Activated CD4-positive, alpha-beta memory T cell treated with anti-CD3 and anti-CD28 coated beads, Interleukin-2, amount 10 ng/mL, durations not matched to agents 7 days and 5 days (primary cell): ENCODE results near the gene DNAAF1. TPM values are rescaled to one million over a fixed set of nuclear protein-coding genes. Genes with fewer than 3 reads are reported as not detected.

Experiments used
- CTCF ChIA-PET: fragments of 350-600 bp; sonication (Branson Sonifier 250); formaldehyde crosslinking; loops from one replicate; lab custom pipeline; 2021; ENCODE audit warnings: antibody characterized with exemption, inconsistent platforms; lab: Charles Lee
- POLR2A ChIA-PET: fragments of 350-600 bp; sonication (Branson Sonifier 250); formaldehyde crosslinking; loops from one replicate; lab custom pipeline; 2021; ENCODE audit warnings: antibody characterized with exemption; lab: Charles Lee
- DNase-seq: peaks from one replicate; pipeline ENCODE4 v3.0.0-alpha.2; 2020
- H3K27ac Mint-ChIP-seq: one replicate; pipeline ENCODE4 v1.8.0; 2021; ENCODE audit warnings: mild to moderate bottlenecking, mixed read lengths
- H3K27me3 Mint-ChIP-seq: one replicate; pipeline ENCODE4 v1.8.0; 2021; ENCODE audit warnings: mixed read lengths
- H3K36me3 Mint-ChIP-seq: one replicate; pipeline ENCODE4 v1.8.0; 2021; ENCODE audit warnings: low read depth, mixed read lengths
- H3K4me1 Mint-ChIP-seq: one replicate; pipeline ENCODE4 v1.8.0; 2021; ENCODE audit warnings: mixed read lengths
- H3K4me3 Mint-ChIP-seq: one replicate; pipeline ENCODE4 v1.8.0; 2021; ENCODE audit warnings: mild to moderate bottlenecking, mixed read lengths
- H3K9me3 Mint-ChIP-seq: one replicate; pipeline ENCODE4 v1.8.0; 2021; ENCODE audit warnings: mixed read lengths
- total RNA-seq, 2 experiments: library from RNA; stranded (reverse); gene quantifications; one replicate each; pipeline ENCODE4 v1.2.3, GENCODE V29; 2021

The DNAAF1 gene
- not detected for total RNA-seq

DNA sequence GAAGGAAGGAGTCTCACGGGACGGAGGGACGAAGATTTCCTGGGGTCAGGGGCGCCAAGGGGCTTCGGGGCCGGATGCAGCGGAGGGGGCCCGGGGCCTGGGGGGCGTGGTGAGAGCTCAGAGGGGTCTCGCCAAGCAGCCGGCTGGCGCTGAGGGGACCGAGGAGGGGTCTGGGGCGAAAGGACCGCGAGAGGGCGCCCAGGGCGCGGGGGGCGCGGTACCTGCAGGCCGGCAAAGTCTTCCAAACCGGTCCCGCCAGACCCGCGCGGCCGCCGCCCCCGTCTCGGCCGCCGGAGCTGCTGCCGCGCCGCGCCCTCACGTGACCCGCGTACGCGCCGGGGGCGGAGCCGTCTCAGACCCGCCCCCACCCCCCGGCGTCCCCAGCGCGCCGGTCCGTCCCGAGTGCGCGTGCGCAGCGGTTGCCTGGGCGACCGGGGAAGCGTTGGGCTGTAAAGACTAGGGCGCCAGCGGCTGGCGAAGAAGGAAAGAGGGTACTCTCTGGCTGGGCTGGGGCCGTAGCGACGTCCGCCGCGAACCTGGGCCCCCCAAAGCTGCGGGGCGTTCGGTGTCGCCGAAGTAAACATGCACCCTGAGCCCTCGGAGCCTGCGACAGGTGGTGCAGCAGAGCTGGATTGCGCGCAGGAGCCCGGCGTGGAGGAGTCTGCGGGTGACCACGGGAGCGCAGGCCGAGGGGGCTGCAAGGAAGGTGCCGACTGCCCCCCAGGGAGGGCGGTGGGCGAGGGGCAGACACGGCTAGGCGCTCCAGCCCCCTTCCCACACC is at the start of gene DNAAF1, which contains the start of gene HSDL1:
TSS of gene DNAAF1 (plus strand) at position 450 of the 781 bp plus-strand sequence. CDS start at position 583, 133 bp downstream.
TSS of gene HSDL1 (minus strand) at position 319 of the 781 bp plus-strand sequence. CDS start 13,856 bp downstream, outside the sequence.
- Mint-ChIP-seq H3K4me1 (peaks cover 10% of the 10 kb centered on the region), H3K36me3 (no peaks in the 10 kb centered on the region), H3K27ac (peak within 1 kb of the TSS; percentile 62)

DNA sequence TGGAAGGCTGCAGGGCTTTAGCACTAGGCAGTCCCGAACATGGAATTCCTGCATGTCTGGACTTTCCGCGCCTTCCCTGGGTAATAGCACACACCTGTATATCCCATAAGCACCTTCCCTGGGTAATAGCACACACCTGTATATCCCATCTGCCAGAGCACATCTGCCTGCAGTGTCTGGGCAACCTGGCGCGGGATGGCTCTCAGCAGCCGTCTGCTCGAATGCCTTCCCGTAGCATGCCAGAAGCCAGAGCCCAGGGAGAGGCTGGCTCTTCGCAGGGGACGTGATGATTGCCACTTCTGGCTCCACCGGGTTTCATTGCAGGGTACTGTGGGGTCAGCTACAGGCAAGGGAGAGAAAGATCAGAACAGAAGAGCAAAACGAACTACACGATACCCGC is 49.6 kb upstream of the DNAAF1 start:
- Mint-ChIP-seq H3K4me1 (peaks cover 10% of the 10 kb centered on the region), H3K9me3 (no peaks in the 10 kb centered on the region), H3K27me3 (no peaks in the 10 kb centered on the region), H3K36me3 (peaks cover 66% of the 10 kb centered on the region), H3K27ac (no peak overlapping the region), H3K4me3 (no peak overlapping the region)
- ChIA-PET POLR2A (interaction anchor here (1.9 kb wide), 1 partner anchor 22 kb away, joined by 4 read pairs; the partner anchor contains the start of gene MBTPS1), CTCF (no interaction called here)
- DNase-seq: no peak

More for the DNA sequence above, at the start of gene DNAAF1, which contains the start of gene HSDL1:
- peak within 1 kb of the TSS; percentile 88 for H3K4me3 Mint-ChIP-seq
- peaks cover 10% of the 10 kb centered on the region for H3K27me3 Mint-ChIP-seq
- H3K9me3 Mint-ChIP-seq: no peaks in the 10 kb centered on the region
- peak; percentile 94 for DNase-seq
- CTCF ChIA-PET: interaction anchor here (0.8 to 2.0 kb wide), 6 partner anchors 28 to 92 kb away, joined by 3 to 11 read pairs (median 4); partner anchors contain the start of genes MBTPS1 and TAF1C
- POLR2A ChIA-PET: interaction anchor here (0.6 to 5.5 kb wide), 8 partner anchors 9 to 246 kb away, joined by 3 to 38 read pairs (median 3); partner anchors contain the start of genes MBTPS1 and TAF1C

DNA sequence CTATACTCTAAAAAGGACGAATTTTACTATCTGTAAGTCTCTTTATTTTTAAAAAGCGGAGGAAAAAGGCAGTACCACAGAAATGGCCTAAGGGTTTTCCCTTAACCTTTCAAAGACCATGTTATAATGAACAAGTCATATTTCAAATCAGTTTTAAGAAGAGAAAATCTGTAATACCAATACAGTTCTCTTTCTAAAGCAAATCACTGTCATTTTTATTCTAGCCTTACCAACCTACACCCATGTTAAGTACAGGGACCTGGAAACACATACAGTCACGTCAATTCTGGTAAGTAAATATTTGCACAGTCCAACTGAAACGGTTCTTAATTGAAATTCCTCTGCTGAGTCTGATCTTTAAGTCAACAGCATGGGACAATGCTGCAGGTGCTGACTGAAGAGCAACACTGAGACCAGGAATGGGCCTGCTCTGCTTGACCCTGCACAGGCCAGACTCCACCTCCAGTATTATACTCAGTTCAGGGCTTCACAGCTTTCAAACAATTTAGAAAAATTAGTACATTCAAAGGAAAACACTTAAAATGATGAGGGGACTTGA is 48.6 kb upstream of the DNAAF1 start:
- H3K36me3 Mint-ChIP-seq: peaks cover 57% of the 10 kb centered on the region
- H3K4me3 Mint-ChIP-seq: no peak overlapping the region
- no peaks in the 10 kb centered on the region for H3K27me3 Mint-ChIP-seq
- H3K4me1 Mint-ChIP-seq: peaks cover 10% of the 10 kb centered on the region
- H3K9me3 Mint-ChIP-seq: no peaks in the 10 kb centered on the region
- H3K27ac Mint-ChIP-seq: no peak overlapping the region
- no peak for DNase-seq
- ChIA-PET CTCF (interaction anchor here (0.9 to 1.3 kb wide), 3 partner anchors 9 to 12 kb away, joined by 3 to 5 read pairs (median 4); no protein-coding TSS in a partner anchor), POLR2A (interaction anchor here (0.8 kb wide), 1 partner anchor 21 kb away, joined by 3 read pairs; the partner anchor contains the start of gene MBTPS1)

DNA sequence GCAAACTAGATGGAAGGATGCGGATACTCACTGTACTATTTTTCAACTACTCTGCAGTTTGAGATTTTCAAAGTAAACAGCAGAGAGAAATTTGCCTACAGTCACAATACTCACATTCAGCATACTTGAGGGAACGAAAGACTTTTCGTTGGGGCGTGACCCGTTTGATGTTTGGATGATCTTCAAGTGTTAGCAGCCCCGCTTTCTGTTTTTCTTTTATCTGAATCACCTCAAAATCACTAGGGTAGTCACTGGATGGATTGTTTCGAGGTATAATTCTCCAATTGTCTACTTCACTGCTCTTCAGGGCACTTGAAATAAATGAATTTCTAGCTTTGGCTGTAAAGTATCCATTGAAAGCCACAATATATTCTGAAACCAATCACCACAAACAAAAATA is 46.2 kb upstream of the DNAAF1 start:
- peaks cover 43% of the 10 kb centered on the region for H3K36me3 Mint-ChIP-seq
- CTCF ChIA-PET: interaction anchor here (0.7 to 2.5 kb wide), 4 partner anchors 10 to 88 kb away, joined by 3 to 6 read pairs (median 4); partner anchors contain the start of genes MBTPS1 and TAF1C
- POLR2A ChIA-PET: interaction anchor here (0.6 to 0.8 kb wide), 3 partner anchors 13 to 46 kb away, joined by 3 read pairs; partner anchors contain the start of genes DNAAF1, HSDL1 and MBTPS1

GRCh38 chr16:84103678-84104077 is 41.4 kb upstream of the DNAAF1 start:
- ChIA-PET CTCF (interaction anchor here (1.1 to 2.5 kb wide), 4 partner anchors 13 to 84 kb away, joined by 3 to 9 read pairs (median 4); partner anchors contain the start of gene MBTPS1), POLR2A (interaction anchor here (0.7 to 1.3 kb wide), 2 partner anchors 10 to 13 kb away, joined by 3 read pairs; partner anchors contain the start of gene MBTPS1)
- Mint-ChIP-seq H3K27me3 (no peaks in the 10 kb centered on the region), H3K9me3 (no peaks in the 10 kb centered on the region), H3K36me3 (peaks cover 18% of the 10 kb centered on the region), H3K27ac (no peak overlapping the region), H3K4me3 (no peak overlapping the region), H3K4me1 (peaks cover 13% of the 10 kb centered on the region)
- DNase-seq: no peak

More for the DNA sequence above, 46.2 kb upstream of the DNAAF1 start:
- H3K4me1 Mint-ChIP-seq: peaks cover 12% of the 10 kb centered on the region
- no peak overlapping the region for H3K4me3 Mint-ChIP-seq
- no peaks in the 10 kb centered on the region for H3K27me3 Mint-ChIP-seq
- no peak for DNase-seq
- no peaks in the 10 kb centered on the region for H3K9me3 Mint-ChIP-seq
- no peak overlapping the region for H3K27ac Mint-ChIP-seq

DNA sequence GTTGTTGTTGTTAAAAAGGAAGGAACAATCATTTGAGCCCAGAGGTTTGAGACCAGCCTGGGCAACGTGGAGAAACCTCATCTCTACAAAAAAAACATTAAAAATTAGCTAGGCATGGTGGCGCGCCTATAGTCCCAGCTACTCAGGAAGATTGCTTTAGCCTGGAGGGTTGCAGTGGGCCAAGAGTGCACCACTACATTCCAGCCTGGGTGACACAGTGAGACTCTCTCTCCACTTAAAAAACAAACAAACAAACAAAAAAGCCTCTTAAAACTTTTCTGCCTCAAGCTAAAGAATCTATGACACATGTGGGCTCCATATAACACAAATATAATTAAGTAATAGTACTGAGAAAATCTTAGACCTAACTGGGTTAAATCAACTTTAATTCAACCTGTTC is 40.9 kb upstream of the DNAAF1 start:
- Mint-ChIP-seq H3K4me1 (peaks cover 15% of the 10 kb centered on the region), H3K27me3 (no peaks in the 10 kb centered on the region), H3K36me3 (peaks cover 16% of the 10 kb centered on the region), H3K27ac (no peak overlapping the region), H3K4me3 (no peak overlapping the region), H3K9me3 (no peaks in the 10 kb centered on the region)
- no peak for DNase-seq
- ChIA-PET CTCF (interaction anchor here (1.1 to 2.5 kb wide), 4 partner anchors 13 to 83 kb away, joined by 3 to 9 read pairs (median 4); partner anchors contain the start of gene MBTPS1), POLR2A (interaction anchor here (0.7 to 4.1 kb wide), 2 partner anchors 12 kb away, joined by 3 to 24 read pairs; partner anchors contain the start of gene MBTPS1)

DNA sequence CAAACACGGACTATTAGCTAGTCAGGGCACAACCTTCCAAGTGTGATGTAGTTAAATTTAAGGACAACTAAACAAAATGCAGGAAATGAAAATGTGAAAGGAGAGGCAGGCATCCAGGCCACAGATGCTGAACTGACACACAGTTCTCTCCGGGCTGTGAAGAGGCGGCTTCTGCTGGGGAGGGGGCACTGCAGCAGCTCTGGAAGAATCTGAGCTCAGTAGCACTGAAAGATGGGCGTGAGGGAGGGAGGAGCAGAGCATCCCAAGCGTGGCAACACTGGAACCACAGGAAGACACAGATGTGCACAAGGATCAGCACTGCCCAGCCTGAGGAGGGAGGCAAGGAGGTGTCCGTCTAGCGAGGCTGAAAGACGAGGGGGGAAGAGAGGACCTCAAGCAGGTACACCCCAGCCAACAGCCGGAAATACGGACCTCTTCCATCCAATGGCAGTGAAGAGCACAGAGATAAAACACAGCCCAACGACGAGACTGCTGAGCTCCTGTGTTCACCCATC is 39.8 kb upstream of the DNAAF1 start:
- Mint-ChIP-seq H3K36me3 (peaks cover 8% of the 10 kb centered on the region), H3K27ac (no peak overlapping the region), H3K9me3 (no peaks in the 10 kb centered on the region), H3K4me3 (no peak overlapping the region), H3K27me3 (no peaks in the 10 kb centered on the region), H3K4me1 (peaks cover 8% of the 10 kb centered on the region)
- DNase-seq: no peak
- CTCF ChIA-PET: interaction anchor here (0.8 to 2.5 kb wide), 3 partner anchors 12 to 82 kb away, joined by 3 to 9 read pairs (median 5); partner anchors contain the start of genes MBTPS1 and TAF1C
- POLR2A ChIA-PET: interaction anchor here (1.2 to 4.1 kb wide), 2 partner anchors 11 to 16 kb away, joined by 4 to 24 read pairs; partner anchors contain the start of gene MBTPS1

GRCh38 chr16:84105948-84106740 is 39.0 kb upstream of the DNAAF1 start:
- Mint-ChIP-seq H3K36me3 (peaks cover 10% of the 10 kb centered on the region), H3K27me3 (no peaks in the 10 kb centered on the region), H3K9me3 (no peaks in the 10 kb centered on the region), H3K4me3 (no peak overlapping the region), H3K27ac (no peak overlapping the region), H3K4me1 (peaks cover 15% of the 10 kb centered on the region)
- no peak for DNase-seq
- ChIA-PET CTCF (interaction anchor here (2.5 kb wide), 1 partner anchor 21 kb away, joined by 9 read pairs; no protein-coding TSS in a partner anchor), POLR2A (interaction anchor here (1.2 to 4.1 kb wide), 2 partner anchors 10 to 17 kb away, joined by 4 to 24 read pairs; partner anchors contain the start of gene MBTPS1)

DNA sequence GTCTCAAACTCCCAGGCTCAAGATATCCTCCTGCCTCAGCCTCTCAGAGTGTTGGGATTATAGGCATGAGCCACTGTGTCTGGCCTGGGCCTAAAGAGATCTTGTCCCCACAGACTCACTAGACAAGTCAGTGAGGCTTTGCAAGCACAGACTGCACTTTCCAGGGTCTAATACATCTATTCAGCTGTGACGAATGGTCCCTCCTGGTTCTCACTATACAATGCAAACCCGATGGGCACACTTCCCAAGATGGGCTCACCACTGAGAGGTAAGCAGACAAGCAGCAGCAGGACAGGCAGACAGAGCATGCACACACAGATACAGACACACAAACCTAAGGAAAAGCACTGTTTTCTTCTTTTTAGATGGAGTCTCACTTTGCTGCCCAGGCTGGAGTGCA is 37.2 kb upstream of the DNAAF1 start:
- Mint-ChIP-seq H3K4me1 (peaks cover 13% of the 10 kb centered on the region), H3K4me3 (no peak overlapping the region), H3K27me3 (no peaks in the 10 kb centered on the region), H3K9me3 (no peaks in the 10 kb centered on the region), H3K36me3 (peaks cover 7% of the 10 kb centered on the region), H3K27ac (no peak overlapping the region)
- ChIA-PET POLR2A (interaction anchor here (0.5 to 4.1 kb wide), 2 partner anchors 9 to 14 kb away, joined by 5 to 24 read pairs; partner anchors contain the start of gene MBTPS1), CTCF (no interaction called here)
- DNase-seq: no peak

DNA sequence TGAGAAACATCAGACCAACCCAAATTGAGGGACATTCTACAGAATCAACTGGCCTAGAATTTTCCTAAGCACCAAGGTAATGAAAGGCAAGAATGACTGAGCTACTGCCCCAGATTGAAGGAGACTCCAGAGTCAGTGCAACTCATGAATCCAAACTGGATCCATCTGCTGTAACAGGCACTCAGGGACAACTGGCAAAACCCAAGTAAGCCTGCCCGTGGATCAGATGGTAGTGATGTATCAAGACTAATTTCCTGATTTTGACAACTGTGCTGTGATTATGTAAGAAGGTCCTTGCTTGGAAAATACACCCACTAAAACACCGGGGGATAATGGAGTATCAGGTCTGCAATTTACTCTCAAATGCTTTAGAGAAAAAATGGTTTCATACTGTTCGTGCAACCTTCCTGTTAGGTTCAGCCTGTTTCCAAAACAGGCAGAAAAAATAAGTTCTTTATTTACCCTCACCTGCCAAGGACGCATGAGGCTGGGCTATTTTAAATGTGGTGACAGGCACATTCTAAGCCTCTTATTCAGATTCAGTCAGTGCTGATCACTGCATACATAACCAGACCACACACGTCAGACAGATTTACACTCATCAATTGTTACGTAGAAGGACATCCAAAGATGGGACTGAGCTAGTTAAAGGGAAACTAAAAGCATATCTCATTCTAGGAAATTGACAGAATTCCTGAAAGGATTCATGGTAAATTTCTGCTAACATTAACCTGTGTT is 35.3 kb upstream of the DNAAF1 start:
- Mint-ChIP-seq H3K9me3 (no peaks in the 10 kb centered on the region), H3K4me1 (peaks cover 17% of the 10 kb centered on the region), H3K27me3 (no peaks in the 10 kb centered on the region), H3K27ac (no peak overlapping the region), H3K36me3 (peaks cover 7% of the 10 kb centered on the region), H3K4me3 (no peak overlapping the region)
- DNase-seq: no peak
- ChIA-PET POLR2A (no interaction called here), CTCF (interaction anchor here (2.2 kb wide), 1 partner anchor 25 kb away, joined by 5 read pairs; no protein-coding TSS in a partner anchor)

DNA sequence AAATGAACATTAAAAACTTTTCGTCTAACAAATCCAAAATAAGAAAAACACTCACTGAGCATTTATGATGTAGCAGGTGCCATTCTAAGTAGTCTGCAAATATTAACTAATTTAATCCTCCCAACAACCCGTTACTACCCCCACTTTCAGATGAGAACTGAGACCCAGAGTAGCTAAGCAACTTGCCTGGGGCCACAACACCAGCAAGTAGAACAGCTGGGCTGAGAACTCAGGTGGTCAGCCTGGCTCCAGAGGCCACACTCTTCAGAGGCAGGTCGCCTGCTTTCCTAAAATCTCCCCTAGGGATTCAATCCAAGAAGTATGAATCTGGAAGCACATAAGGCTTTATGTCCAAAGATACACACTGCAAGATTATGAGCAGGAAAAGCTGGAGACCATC is 34.6 kb upstream of the DNAAF1 start:
- Mint-ChIP-seq H3K36me3 (peaks cover 9% of the 10 kb centered on the region), H3K4me3 (no peak overlapping the region), H3K4me1 (peaks cover 23% of the 10 kb centered on the region), H3K9me3 (no peaks in the 10 kb centered on the region), H3K27ac (no peak overlapping the region), H3K27me3 (no peaks in the 10 kb centered on the region)
- DNase-seq: no peak
- ChIA-PET POLR2A (no interaction called here), CTCF (interaction anchor here (1.3 to 2.2 kb wide), 2 partner anchors 26 to 34 kb away, joined by 3 to 5 read pairs; partner anchors contain the start of genes DNAAF1 and HSDL1)
